Measurements from ENCODE around the gene RAB33A.

- TF ChIP-seq CTCF (IDR thresholded peaks at IDR 0.05) (no peak), POLR2A (IDR thresholded peaks at IDR 0.05) (no peak), POLR2AphosphoS5 (IDR thresholded peaks at IDR 0.05) (no peak)
Measured at GRCh38 chrX:130136961-130137360, 34.8 kb upstream of the RAB33A start.
